Spleen (tissue), 11 donors: Measurements from ENCODE around the gene LRRK1. TPM values are rescaled to one million over a fixed set of nuclear protein-coding genes. Genes with fewer than 3 reads are reported as not detected.

ENCODE experiments used
- DNase-seq: peaks from one replicate; pipeline ENCODE4 v3.0.0-alpha.2; 2020
- H3K27ac ChIP-seq, 8 donors: fragments of 200-600 bp; sonication (generic) in 7 of 8; 1 replicate in 4 of 8; 2 replicates in 4 of 8; pipeline versions ENCODE4 v1.5.0 to v1.8.0; 2016 to 2021; ENCODE audit warnings: inconsistent platforms in 4 of 8, mild to moderate bottlenecking in 4 of 8, moderate library complexity in 1 of 8
- H3K27me3 ChIP-seq, 7 donors: fragments of 200-600 bp; sonication (generic) in 6 of 7; replicated peaks in 1 of 7; 1 replicate in 4 of 7; 2 replicates in 3 of 7; pipeline versions ENCODE4 v1.5.0 to v1.8.0; 2016 to 2021; ENCODE audit warnings: inconsistent platforms in 3 of 7, mild to moderate bottlenecking in 1 of 7
- H3K36me3 ChIP-seq, 6 donors: fragments of 200-600 bp; sonication (generic) in 5 of 6; 1 replicate in 4 of 6; 2 replicates in 2 of 6; pipeline versions ENCODE4 v1.5.0 to v1.8.0; 2016 to 2021; ENCODE audit warnings: inconsistent platforms in 2 of 6
- H3K4me1 ChIP-seq, 6 donors: fragments of 200-600 bp; sonication (generic) in 5 of 6; 1 replicate in 3 of 6; 2 replicates in 3 of 6; pipeline versions ENCODE4 v1.5.0 to v1.8.0; 2016 to 2021; ENCODE audit warnings: inconsistent platforms in 3 of 6
- H3K4me3 ChIP-seq, 8 donors: fragments of 200-600 bp; sonication (generic) in 7 of 8; 1 replicate in 4 of 8; 2 replicates in 4 of 8; pipeline versions ENCODE4 v1.5.0 to v1.8.0; 2016 to 2021; ENCODE audit warnings: inconsistent platforms in 4 of 8, mild to moderate bottlenecking in 4 of 8, moderate library complexity in 2 of 8
- H3K9me3 ChIP-seq, 8 donors: fragments of 200-600 bp; sonication (generic) in 7 of 8; 1 replicate in 4 of 8; 2 replicates in 4 of 8; pipeline versions ENCODE4 v1.5.0 to v1.8.0; 2016 to 2021; ENCODE audit warnings: inconsistent platforms in 4 of 8
- POLR2A ChIP-seq, 3 donors: fragments of 450-650 bp; IDR thresholded peaks; one replicate each; pipeline ENCODE4 v1.5.1; 2017; ENCODE audit warnings: antibody characterized with exemption in 3 of 3, mild to moderate bottlenecking in 1 of 3
- POLR2AphosphoS5 ChIP-seq, 3 donors: sonication (generic); formaldehyde crosslinking; IDR thresholded peaks; one replicate each; pipeline ENCODE4 v1.5.1; 2017; ENCODE audit warnings: antibody characterized with exemption in 3 of 3
- WGBS, 5 donors: extraction: QIAGEN DNeasy Blood & Tissue Kit in 3 of 5; methylation state at CpG; one replicate each; pipeline versions ENCODE4 v1.1.5 to v1.1.7; 2013 to 2018; 5-methylcytosine and 5-hydroxymethylcytosine counted together
- intact Hi-C: fragments of 100-400 bp; cut with DNase I; formaldehyde crosslinking; loops from one replicate; pipeline ENCODE4 v1.15.0; 2023; ENCODE audit warnings: low total_unique reads
- polyA plus RNA-seq, 3 donors: library from polyadenylated mRNA; stranded (reverse); fragments of 200-250 nt; gene quantifications; one replicate each; pipeline ENCODE4 v1.2.1, GENCODE V29; 2013
- total RNA-seq, 7 donors: library from RNA; depleted of rRNA in 3 of 7; stranded (reverse); fragments of >200 nt in 3 of 7; fragmentation: NEBNext Ultra II Directional in 4 of 7; extraction: Animal tissue kit (Norgen Biotek cat#: 25700) in 4 of 7; gene quantifications; one replicate each; pipeline versions ENCODE4 v1.1.0 to v1.2.1, GENCODE V29; 2016 to 2021
- TF ChIP-seq, protein P1 (sequence below), 11 experiments: fragments of 200-600 bp in 7 of 11; fragments of 450-650 bp in 4 of 11; sonication (generic) in 4 of 11; IDR thresholded peaks in 8 of 11; conservative IDR thresholded peaks in 3 of 11; 1 replicate in 7 of 11; 2 replicates in 4 of 11; pipeline versions ENCODE4 v1.4.0 to v1.8.0; 2016 to 2021; ENCODE audit warnings: antibody characterized with exemption in 11 of 11, inconsistent platforms in 4 of 11, mild to moderate bottlenecking in 1 of 11
- donor health status: healthy with polysubstance abuse.
- donor health status: DM: no; HTN: no; CAD: no; lungs with moderate emphysema.
- donor health status: DM: no; HTN: no; CAD: no.
- donor health status: Bipolar disorder and iron deficiency.
- donor health status: healthy.
- donor health status: DM: no; HTN: no; CAD: no.
- donor health status: DM: yes; HTN: yes; CAD: no.

Gene LRRK1
- total and polyA plus RNA-seq, 10 donors: 12.0 to 60.2 (median 48.8) TPM

DNA sequence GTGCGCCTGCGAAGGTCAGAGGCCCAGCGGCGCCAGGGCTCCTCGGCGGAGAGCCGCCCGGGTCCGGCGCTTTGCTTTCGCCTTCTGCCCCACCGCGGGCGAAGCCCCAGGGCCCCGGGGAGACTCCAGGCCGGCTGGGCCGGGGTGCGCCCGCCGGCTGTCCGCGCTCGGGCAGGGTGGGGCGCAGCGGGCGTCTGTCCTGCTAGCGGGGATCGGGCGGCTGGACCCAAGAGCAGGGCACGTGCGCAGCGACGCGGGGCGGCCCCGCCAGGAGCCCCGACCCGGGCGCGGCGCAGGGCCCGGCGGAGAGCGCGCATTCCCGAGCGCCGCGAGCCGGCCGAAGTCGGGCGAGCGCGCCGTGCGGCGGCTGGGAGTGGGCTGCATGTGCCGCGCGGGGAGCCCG lies 40.1 kb upstream of the LRRK1 start:
- peak overlapping the region; percentile 18 to 74 (median 48) for H3K4me3 ChIP-seq
- 2 to 5% (median 2%) methylated on average over 15 to 62 of the region's 62 CpGs for WGBS, 5 donors
- no peak overlapping the region for H3K27ac ChIP-seq
- H3K4me1 ChIP-seq: peaks cover 6 to 29% (median 18%) of the 10 kb centered on the region in 6 donors
- no peak for TF ChIP-seq POLR2AphosphoS5 (IDR thresholded peaks at IDR 0.05)
- TF ChIP-seq, protein P1, sequence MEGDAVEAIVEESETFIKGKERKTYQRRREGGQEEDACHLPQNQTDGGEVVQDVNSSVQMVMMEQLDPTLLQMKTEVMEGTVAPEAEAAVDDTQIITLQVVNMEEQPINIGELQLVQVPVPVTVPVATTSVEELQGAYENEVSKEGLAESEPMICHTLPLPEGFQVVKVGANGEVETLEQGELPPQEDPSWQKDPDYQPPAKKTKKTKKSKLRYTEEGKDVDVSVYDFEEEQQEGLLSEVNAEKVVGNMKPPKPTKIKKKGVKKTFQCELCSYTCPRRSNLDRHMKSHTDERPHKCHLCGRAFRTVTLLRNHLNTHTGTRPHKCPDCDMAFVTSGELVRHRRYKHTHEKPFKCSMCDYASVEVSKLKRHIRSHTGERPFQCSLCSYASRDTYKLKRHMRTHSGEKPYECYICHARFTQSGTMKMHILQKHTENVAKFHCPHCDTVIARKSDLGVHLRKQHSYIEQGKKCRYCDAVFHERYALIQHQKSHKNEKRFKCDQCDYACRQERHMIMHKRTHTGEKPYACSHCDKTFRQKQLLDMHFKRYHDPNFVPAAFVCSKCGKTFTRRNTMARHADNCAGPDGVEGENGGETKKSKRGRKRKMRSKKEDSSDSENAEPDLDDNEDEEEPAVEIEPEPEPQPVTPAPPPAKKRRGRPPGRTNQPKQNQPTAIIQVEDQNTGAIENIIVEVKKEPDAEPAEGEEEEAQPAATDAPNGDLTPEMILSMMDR (IDR thresholded peaks at IDR 0.05 in 8 of 11, conservative IDR thresholded peaks at IDR 0.05 in 3 of 11): no peak
- TF ChIP-seq POLR2A (IDR thresholded peaks at IDR 0.05): no peak
- no peaks in the 10 kb centered on the region for H3K36me3 ChIP-seq
- H3K27me3 ChIP-seq: peaks cover 0 to 82% (median 44%) of the 10 kb centered on the region in 7 donors
- no peak for DNase-seq
- intact Hi-C loops: no loop called here
- no peaks in the 10 kb centered on the region for H3K9me3 ChIP-seq

DNA sequence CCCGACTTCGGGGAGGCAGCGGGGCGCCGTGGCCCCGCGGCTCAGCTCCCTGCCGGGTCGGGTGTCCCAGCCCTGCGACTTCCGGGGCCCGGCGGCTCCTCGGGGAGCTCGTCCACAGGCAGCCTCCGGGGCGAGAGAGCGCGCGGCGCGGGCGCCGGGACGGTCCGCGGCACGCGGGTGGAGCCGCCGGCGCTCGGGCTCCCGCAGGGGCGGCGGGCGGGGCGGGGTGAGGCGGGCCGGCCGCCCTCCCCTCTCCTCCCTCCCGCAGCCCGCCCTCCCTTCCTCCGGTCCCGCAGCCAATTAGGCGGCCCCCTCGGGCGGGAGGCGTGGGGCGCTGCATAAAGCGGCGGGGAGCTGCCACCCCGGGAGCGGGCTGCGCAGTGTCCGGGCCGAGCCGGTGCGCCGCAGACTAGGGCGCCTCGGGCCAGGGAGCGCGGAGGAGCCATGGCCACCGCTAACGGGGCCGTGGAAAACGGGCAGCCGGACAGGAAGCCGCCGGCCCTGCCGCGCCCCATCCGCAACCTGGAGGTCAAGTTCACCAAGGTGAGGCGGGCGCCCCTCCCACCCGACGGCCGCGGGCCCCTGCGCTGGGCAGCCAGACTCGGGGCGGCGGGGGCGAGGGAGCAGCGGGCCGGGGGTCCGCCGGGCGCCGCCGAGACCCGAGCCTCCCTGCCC lies 39.6 kb upstream of the LRRK1 start, which contains the start of gene ALDH1A3:
TSS of gene ALDH1A3 (plus strand) at position 368 of the 675 bp plus-strand sequence. CDS start at position 445, 77 bp downstream.
- no peaks in the 10 kb centered on the region for H3K9me3 ChIP-seq
- intact Hi-C loops: no loop called here
- 0 to 2% (median 1%) methylated on average over 18 to 93 of the region's 93 CpGs for WGBS, 5 donors
- H3K4me3 ChIP-seq: peak within 1 kb of the TSS; percentile 18 to 74 (median 48)
- H3K27me3 ChIP-seq: peaks cover 0 to 87% (median 44%) of the 10 kb centered on the region in 7 donors
- H3K36me3 ChIP-seq: no peaks in the 10 kb centered on the region
- no peak for DNase-seq
- H3K27ac ChIP-seq: no peak within 1 kb of the TSS
- TF ChIP-seq POLR2AphosphoS5 (IDR thresholded peaks at IDR 0.05): peak in 2 of 3 donors; percentile 43 to 62
- TF ChIP-seq, protein P1 (IDR thresholded peaks at IDR 0.05 in 8 of 11, conservative IDR thresholded peaks at IDR 0.05 in 3 of 11): no peak
- TF ChIP-seq POLR2A (IDR thresholded peaks at IDR 0.05): no peak
- peaks cover 6 to 29% (median 18%) of the 10 kb centered on the region in 6 donors for H3K4me1 ChIP-seq

DNA sequence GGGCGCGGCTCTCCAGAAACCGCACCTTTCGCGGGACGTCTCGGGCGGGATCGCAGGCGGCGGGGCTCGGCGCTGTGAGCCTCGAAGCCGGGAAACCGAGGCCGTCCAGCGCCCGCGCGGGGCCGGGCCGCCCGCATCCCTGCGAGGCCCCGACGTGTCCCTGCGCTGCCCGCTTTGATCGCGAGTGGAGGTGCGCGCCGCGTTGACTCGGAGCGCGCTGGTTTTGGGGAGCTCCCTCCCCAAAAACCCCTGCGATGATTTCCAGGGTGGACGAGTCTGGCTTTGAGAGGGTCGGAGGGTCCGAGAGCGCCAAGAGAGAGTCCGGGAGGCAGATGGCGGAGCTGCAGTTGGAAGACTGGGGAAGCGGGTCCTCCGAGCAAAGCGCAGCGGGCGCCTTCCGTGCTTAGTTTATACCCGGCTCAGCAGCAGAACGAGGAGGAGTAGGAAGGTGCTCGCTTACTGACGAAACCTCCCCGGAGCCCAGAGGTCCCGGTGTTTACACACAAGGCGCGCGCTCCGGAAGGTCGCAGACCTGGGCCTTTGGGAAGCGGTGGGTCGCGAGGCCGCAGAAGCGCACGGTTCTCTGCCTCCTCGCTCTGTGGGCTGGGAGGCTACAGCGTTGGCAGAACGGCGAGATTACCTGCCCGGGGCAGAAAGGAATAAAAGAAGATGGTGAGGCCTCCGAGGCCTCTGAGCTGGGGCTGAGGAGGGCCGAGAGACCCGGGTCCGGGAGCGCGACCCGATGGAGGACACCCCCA lies 38.8 kb upstream of the LRRK1 start:
- Histone ChIP-seq H3K27me3 (peaks cover 0 to 94% (median 44%) of the 10 kb centered on the region in 7 donors), H3K36me3 (no peaks in the 10 kb centered on the region), H3K4me3 (peak overlapping the region in 7 of 8 donors; percentile 39 to 74 (median 50)), H3K9me3 (no peaks in the 10 kb centered on the region), H3K4me1 (peaks cover 6 to 29% (median 18%) of the 10 kb centered on the region in 6 donors), H3K27ac (no peak overlapping the region)
- TF ChIP-seq, protein P1 (IDR thresholded peaks at IDR 0.05 in 8 of 11, conservative IDR thresholded peaks at IDR 0.05 in 3 of 11): no peak
- no peak for TF ChIP-seq POLR2AphosphoS5 (IDR thresholded peaks at IDR 0.05)
- no peak for TF ChIP-seq POLR2A (IDR thresholded peaks at IDR 0.05)
- intact Hi-C loops: no loop called here
- no peak for DNase-seq
- WGBS, 5 donors: 4 to 13% (median 8%) methylated on average over 45 to 80 of the region's 80 CpGs

DNA sequence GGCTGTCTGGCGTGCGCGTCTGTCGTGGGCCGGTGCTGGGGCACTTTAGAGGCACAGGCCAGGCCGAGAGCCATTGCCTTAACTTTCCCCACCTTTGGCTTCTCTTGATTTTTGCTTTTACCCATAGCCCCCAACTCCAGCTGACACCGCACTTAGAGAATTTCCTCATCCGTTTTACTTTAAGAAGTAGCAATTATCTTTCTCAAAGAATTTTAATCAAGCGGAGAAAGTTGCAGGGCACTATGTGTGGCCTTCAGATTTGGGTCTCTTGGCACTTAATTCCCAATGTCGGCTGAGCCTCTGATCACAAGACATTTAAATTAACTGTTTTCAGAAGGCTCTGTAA lies 38.3 kb upstream of the LRRK1 start:
- H3K4me3 ChIP-seq: peak overlapping the region in 4 of 8 donors; percentile 47 to 74 (median 54)
- H3K4me1 ChIP-seq: peaks cover 6 to 29% (median 18%) of the 10 kb centered on the region in 6 donors
- no peak for TF ChIP-seq POLR2A (IDR thresholded peaks at IDR 0.05)
- TF ChIP-seq POLR2AphosphoS5 (IDR thresholded peaks at IDR 0.05): no peak
- TF ChIP-seq, protein P1 (IDR thresholded peaks at IDR 0.05 in 8 of 11, conservative IDR thresholded peaks at IDR 0.05 in 3 of 11): no peak
- no peaks in the 10 kb centered on the region for H3K36me3 ChIP-seq
- intact Hi-C loops: no loop called here
- H3K9me3 ChIP-seq: no peaks in the 10 kb centered on the region
- no peak for DNase-seq
- H3K27ac ChIP-seq: no peak overlapping the region
- peaks cover 0 to 96% (median 44%) of the 10 kb centered on the region in 7 donors for H3K27me3 ChIP-seq
- WGBS, 5 donors: 39 to 64% (median 41%) methylated on average over 10 of the region's 10 CpGs
